Measurements from ENCODE around the gene GART.

GART gene

DNA sequence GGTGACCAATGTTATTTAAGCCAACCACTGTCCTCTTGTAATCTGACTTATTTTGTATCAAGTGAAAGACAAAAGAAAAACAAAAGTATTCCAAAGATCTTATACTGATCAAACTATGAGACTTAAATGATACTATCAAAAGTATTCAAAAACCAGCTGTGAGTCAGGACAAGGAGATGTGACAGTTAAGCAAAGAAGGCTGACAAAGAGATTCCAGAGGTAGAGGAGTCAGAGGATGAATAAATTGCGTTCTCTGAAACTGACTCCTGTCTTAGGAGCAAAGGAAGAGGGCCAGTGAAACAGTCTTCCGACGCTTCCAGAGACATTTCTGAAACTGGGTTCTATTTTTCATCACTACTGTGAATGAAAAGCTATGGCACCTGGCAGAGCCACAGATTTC, 83.1 kb downstream of the GART start:
- DNase-seq: no peak

- DNase-seq: no peak
Observed at GRCh38 chr21:33455686-33456446, 86.1 kb downstream of the GART start.

Data from NCI-H1048 (cell line).